ENCODE results near the gene SLC26A5.

The SLC26A5 gene

GRCh38 chr7:103398483-103399127, 47.4 kb downstream of the SLC26A5 start:
- DNase-seq, result no peak

- no peak for DNase-seq
Measured at GRCh38 chr7:103396471-103396870, 49.5 kb downstream of the SLC26A5 start.

GRCh38 chr7:103395071-103395470, 50.9 kb downstream of the SLC26A5 start:
- no peak for DNase-seq

- no peak for DNase-seq
Measured at GRCh38 chr7:103394566-103394965, 51.4 kb downstream of the SLC26A5 start.

- DNase-seq, result no peak
Measured at GRCh38 chr7:103391976-103392375, 54.0 kb downstream of the SLC26A5 start.

- no peak for DNase-seq
Measured at GRCh38 chr7:103391150-103391549, 54.9 kb downstream of the SLC26A5 start.

- DNase-seq, result no peak
Measured at GRCh38 chr7:103389263-103389662, 56.7 kb downstream of the SLC26A5 start.

- DNase-seq, result no peak
Measured at GRCh38 chr7:103388469-103389140, 57.4 kb downstream of the SLC26A5 start.

GRCh38 chr7:103387242-103387641, 58.8 kb downstream of the SLC26A5 start:
- DNase-seq, result no peak

- DNase-seq, result no peak
Measured at GRCh38 chr7:103382032-103382402, 64.0 kb downstream of the SLC26A5 start.

- no peak for DNase-seq
Measured at GRCh38 chr7:103381280-103382031, 64.6 kb downstream of the SLC26A5 start.

GRCh38 chr7:103380395-103381191, 65.4 kb downstream of the SLC26A5 start:
- DNase-seq, result peak; percentile 12

GRCh38 chr7:103379270-103379975, 66.6 kb downstream of the SLC26A5 start:
- no peak for DNase-seq

GRCh38 chr7:103373866-103374643, 72.0 kb downstream of the SLC26A5 start:
- no peak for DNase-seq

- DNase-seq, result no peak
Measured at GRCh38 chr7:103369432-103369831, 76.6 kb downstream of the SLC26A5 start.

GRCh38 chr7:103349805-103350204, 96.2 kb downstream of the SLC26A5 start:
- DNase-seq, result no peak

- DNase-seq, result no peak
Measured at GRCh38 chr7:103348959-103349358, 97.0 kb downstream of the SLC26A5 start.

- DNase-seq, result no peak
Measured at GRCh38 chr7:103348452-103348851, 97.6 kb downstream of the SLC26A5 start.

- peak; percentile 85 for DNase-seq
Measured at GRCh38 chr7:103347507-103348267, 98.3 kb downstream of the SLC26A5 start, which contains the start of gene PSMC2. Gene PSMC2, plus strand, starts transcription at chr7:103347643. Its CDS starts 69 bp downstream, at chr7:103347712.

GRCh38 chr7:103346396-103346795, 99.6 kb downstream of the SLC26A5 start:
- DNase-seq, result no peak

Data from NCI-H226 (cell line).